Vagina (tissue), 2 donors: Measurements from ENCODE around the gene BACE2. TPM values are rescaled to one million over a fixed set of nuclear protein-coding genes. Genes with fewer than 3 reads are reported as not detected.

Experiments
- DNase-seq, 2 donors: peaks; one replicate each; pipeline ENCODE4 v3.0.0-alpha.2; 2017; ENCODE audit errors: extremely low spot score in 2 of 2
- H3K27ac ChIP-seq: fragments of 200-600 bp; sonication (generic); one replicate; pipeline ENCODE4 v1.5.1; 2019
- H3K27me3 ChIP-seq: fragments of 200-600 bp; sonication (generic); one replicate; pipeline ENCODE4 v1.5.1; 2019
- H3K36me3 ChIP-seq, 2 donors: fragments of 200-600 bp; sonication (generic); one replicate each; pipeline ENCODE4 v1.5.1; 2017 to 2019
- H3K4me1 ChIP-seq: fragments of 200-600 bp; sonication (generic); one replicate; pipeline ENCODE4 v1.5.1; 2019
- H3K4me3 ChIP-seq, 2 donors: fragments of 200-600 bp; sonication (generic); 1 replicate in 1 of 2; 2 replicates in 1 of 2; pipeline ENCODE4 v1.5.1; 2016 to 2019
- H3K9me3 ChIP-seq: fragments of 200-600 bp; sonication (generic); one replicate; pipeline ENCODE4 v1.5.1; 2019
- POLR2A ChIP-seq, 2 donors: fragments of 450-650 bp; IDR thresholded peaks; one replicate each; pipeline ENCODE4 v1.6.1; 2017; ENCODE audit warnings: antibody characterized with exemption in 2 of 2, mild to moderate bottlenecking in 2 of 2, moderate library complexity in 2 of 2
- POLR2AphosphoS5 ChIP-seq, 2 donors: sonication (generic); formaldehyde crosslinking; IDR thresholded peaks; one replicate each; pipeline ENCODE4 v1.9.0; 2017; ENCODE audit warnings: antibody characterized with exemption in 2 of 2, mild to moderate bottlenecking in 2 of 2, low read depth in 1 of 2; ENCODE audit not compliant: insufficient read depth in 1 of 2
- intact Hi-C: fragments of 100-400 bp; cut with DNase I; formaldehyde crosslinking; loops from one replicate; pipeline ENCODE4 v1.15.1; 2023
- total RNA-seq: library from RNA; depleted of rRNA; stranded (reverse); fragments of >200 nt; gene quantifications from one replicate; pipeline ENCODE4 v1.2.3, GENCODE V29; 2016
- TF ChIP-seq, protein P1 (sequence below), 3 experiments: fragments of 450-650 bp in 2 of 3; fragments of 200-600 bp in 1 of 3; sonication (generic) in 1 of 3; IDR thresholded peaks; one replicate each; pipeline ENCODE4 v1.5.1; 2017 to 2019; ENCODE audit warnings: antibody characterized with exemption in 3 of 3, mild to moderate bottlenecking in 2 of 3, moderate library complexity in 2 of 3

The BACE2 gene
- total RNA-seq, 1 donor from 2014 or later: 43.7 TPM

DNA sequence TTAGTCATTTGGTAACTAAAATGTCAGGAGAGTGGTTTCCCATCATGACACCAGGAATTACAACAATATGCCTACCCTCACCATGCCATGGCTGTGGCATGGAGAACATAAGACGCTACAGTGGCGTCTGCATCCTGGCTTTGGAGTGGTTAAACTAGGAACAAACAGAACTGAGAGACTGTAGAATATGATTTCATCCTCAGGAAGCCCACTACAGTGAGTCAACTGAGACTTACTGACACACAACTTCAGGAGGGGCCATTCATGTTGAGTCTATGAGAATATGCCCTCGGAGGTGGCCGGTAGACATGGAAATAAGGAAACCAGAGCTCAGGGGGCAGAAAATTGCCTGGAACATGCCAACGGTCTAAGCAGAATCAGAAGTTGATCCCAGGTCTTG, 5.9 kb upstream of the BACE2 start:
- Histone ChIP-seq H3K36me3 (no peaks in the 10 kb centered on the region), H3K9me3 (no peaks in the 10 kb centered on the region), H3K27ac (no peak overlapping the region), H3K27me3 (no peaks in the 10 kb centered on the region), H3K4me1 (peaks cover 16% of the 10 kb centered on the region), H3K4me3 (no peak overlapping the region)
- DNase-seq: no peak
- TF ChIP-seq, protein P1, sequence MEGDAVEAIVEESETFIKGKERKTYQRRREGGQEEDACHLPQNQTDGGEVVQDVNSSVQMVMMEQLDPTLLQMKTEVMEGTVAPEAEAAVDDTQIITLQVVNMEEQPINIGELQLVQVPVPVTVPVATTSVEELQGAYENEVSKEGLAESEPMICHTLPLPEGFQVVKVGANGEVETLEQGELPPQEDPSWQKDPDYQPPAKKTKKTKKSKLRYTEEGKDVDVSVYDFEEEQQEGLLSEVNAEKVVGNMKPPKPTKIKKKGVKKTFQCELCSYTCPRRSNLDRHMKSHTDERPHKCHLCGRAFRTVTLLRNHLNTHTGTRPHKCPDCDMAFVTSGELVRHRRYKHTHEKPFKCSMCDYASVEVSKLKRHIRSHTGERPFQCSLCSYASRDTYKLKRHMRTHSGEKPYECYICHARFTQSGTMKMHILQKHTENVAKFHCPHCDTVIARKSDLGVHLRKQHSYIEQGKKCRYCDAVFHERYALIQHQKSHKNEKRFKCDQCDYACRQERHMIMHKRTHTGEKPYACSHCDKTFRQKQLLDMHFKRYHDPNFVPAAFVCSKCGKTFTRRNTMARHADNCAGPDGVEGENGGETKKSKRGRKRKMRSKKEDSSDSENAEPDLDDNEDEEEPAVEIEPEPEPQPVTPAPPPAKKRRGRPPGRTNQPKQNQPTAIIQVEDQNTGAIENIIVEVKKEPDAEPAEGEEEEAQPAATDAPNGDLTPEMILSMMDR (IDR thresholded peaks at IDR 0.05): no peak
- TF ChIP-seq POLR2AphosphoS5 (IDR thresholded peaks at IDR 0.05; ENCODE audit: insufficient read depth in 1 of 2, low read depth in 1 of 2) (no peak), POLR2A (IDR thresholded peaks at IDR 0.05) (no peak)
- intact Hi-C loops: no loop called here

DNA sequence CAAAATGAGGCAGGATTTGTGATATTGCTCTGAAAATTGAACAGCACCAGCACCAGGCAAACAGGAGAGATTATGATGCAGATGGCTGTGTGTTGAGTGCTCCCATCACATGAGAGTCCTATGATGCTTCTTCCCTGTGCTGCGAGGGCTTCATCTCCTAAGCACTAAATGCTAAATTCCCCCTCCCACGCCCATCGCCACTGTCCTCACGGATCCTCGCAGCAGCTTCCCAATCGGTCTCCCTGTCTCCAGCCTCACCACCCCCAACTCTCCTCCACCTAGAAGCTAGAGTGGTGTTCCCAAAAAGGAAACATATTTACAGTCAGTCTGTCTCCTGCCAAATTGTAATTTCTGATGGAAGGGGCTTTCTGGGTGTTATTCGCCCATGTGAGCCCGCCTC, 4.9 kb upstream of the BACE2 start:
- H3K9me3 ChIP-seq: no peaks in the 10 kb centered on the region
- H3K27ac ChIP-seq: no peak overlapping the region
- peaks cover 18% of the 10 kb centered on the region for H3K4me1 ChIP-seq
- no peaks in the 10 kb centered on the region for H3K27me3 ChIP-seq
- no peak for DNase-seq
- H3K4me3 ChIP-seq: no peak overlapping the region
- intact Hi-C loops: no loop called here
- no peaks in the 10 kb centered on the region for H3K36me3 ChIP-seq
- TF ChIP-seq, protein P1 (IDR thresholded peaks at IDR 0.05): no peak
- no peak for TF ChIP-seq POLR2A (IDR thresholded peaks at IDR 0.05)
- no peak for TF ChIP-seq POLR2AphosphoS5 (IDR thresholded peaks at IDR 0.05; ENCODE audit: insufficient read depth in 1 of 2, low read depth in 1 of 2)

DNA sequence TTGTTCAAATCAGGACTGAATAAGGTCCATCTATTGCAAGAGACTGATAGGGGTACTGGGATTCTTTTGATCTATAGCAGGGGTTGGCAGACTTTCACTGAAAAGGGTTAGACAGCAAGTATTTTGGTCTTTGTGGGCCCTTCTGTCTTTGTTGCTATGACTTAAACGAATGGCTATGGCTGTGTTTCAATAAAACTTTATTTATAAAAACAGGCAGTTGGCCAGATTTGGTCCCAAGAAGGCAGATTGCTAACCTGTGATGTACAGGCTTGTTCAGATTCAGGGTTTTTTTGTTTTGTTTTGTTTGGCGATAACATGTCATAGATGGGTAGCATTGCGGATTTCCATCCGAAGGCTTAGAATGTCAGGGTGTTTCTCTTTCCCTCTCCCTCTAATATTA, 3.9 kb upstream of the BACE2 start:
- TF ChIP-seq, protein P1 (IDR thresholded peaks at IDR 0.05): no peak
- TF ChIP-seq POLR2A (IDR thresholded peaks at IDR 0.05): no peak
- TF ChIP-seq POLR2AphosphoS5 (IDR thresholded peaks at IDR 0.05; ENCODE audit: insufficient read depth in 1 of 2, low read depth in 1 of 2): no peak

DNA sequence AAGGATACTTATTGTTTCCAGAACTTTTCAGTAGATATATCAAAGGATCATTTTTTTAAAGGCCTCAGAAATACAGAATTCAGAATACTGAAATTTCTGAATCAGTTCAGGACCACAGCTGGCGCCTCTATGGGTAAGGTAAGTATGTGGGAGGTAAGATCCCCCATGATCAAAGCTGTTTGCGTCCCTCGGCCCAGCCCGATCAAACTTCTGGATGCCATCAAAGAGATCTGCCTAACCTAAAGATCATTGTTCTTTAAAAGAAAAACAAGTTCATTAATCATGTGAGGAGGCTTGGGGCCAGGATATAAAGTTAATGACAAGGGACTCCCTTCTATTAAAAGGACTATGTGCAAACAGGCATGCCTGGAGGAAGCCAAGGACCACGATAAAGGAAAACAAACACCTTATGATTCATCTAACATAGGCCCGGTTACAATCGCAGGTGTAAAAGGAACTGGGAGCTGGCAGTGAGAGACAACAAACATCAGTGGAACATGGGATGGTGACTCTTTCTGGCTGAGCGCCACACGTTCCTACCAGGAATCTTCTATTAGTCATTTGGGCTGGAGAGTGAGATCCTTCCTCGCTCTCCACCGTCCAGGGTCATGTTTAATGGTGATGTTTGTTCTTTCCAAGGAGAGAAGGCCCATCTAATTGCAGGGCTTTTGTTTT, 2.8 kb upstream of the BACE2 start:
- DNase-seq: no peak

More for the DNA sequence above, 3.9 kb upstream of the BACE2 start:
- no peak for DNase-seq
- Histone ChIP-seq H3K9me3 (no peaks in the 10 kb centered on the region), H3K4me1 (peaks cover 19% of the 10 kb centered on the region), H3K36me3 (no peaks in the 10 kb centered on the region), H3K27me3 (no peaks in the 10 kb centered on the region), H3K27ac (no peak overlapping the region), H3K4me3 (no peak overlapping the region)
- intact Hi-C loops: no loop called here

More for the DNA sequence above, 2.8 kb upstream of the BACE2 start:
- H3K27me3 ChIP-seq: no peaks in the 10 kb centered on the region
- peaks cover 30% of the 10 kb centered on the region for H3K4me1 ChIP-seq
- TF ChIP-seq, protein P1 (IDR thresholded peaks at IDR 0.05): no peak
- TF ChIP-seq POLR2A (IDR thresholded peaks at IDR 0.05) (no peak), POLR2AphosphoS5 (IDR thresholded peaks at IDR 0.05; ENCODE audit: insufficient read depth in 1 of 2, low read depth in 1 of 2) (peak in 1 of 2 donors; percentile 89)
- H3K4me3 ChIP-seq: no peak overlapping the region
- H3K27ac ChIP-seq: peak overlapping the region; percentile 48
- intact Hi-C loops: loop anchor here (5.0 kb wide), 1 partner anchor 42 kb away; no protein-coding TSS in a partner anchor
- no peaks in the 10 kb centered on the region for H3K36me3 ChIP-seq
- H3K9me3 ChIP-seq: no peaks in the 10 kb centered on the region
